Measurements from ENCODE around the gene TRIM15. TPM values are rescaled to one million over a fixed set of nuclear protein-coding genes. Genes with fewer than 3 reads are reported as not detected.

TRIM15 gene
- total and polyA plus RNA-seq, 9 of the 15 experiments (the other 6 are each of a cell fraction or from before 2014, with no cell fraction given): 0.06 to 2.6 (median 0.83) TPM

DNA sequence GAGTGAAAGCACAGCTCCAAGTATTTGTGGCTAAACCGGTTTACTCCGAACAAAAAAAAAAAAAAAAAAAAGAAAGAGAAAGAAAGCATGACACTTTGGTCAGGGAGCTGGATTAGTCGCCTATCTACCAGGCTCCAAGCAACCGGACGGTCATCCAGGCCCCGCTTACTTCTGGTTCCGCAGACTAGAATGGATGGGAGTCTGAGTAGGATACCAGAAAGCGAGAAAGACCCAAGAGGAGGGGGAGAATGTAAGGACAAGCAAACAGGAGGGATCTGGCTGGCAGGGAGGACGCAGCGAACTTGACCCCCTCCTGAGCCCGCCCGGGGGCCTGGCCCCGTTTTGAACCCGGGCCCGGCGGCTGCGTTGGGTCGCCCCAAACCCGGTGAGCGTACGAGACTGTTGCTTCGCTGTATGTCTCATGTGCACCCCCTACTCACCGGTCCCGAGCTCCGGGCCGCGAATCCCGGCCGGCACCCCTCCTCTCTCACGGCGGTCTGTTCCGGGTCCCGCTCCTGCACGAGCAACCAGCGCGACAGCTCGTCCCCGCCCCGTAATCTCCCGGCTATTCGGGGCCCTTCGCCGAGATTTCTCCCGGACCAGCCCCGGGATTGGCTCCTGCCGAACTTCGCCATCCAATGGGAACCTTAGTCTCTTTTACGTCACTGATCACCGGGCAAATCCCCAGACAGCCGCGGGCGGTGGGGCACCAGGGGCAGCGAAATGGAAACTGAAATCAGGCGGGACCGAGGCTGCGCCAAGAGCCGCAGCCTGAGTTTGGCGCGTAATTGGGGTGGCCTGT, 49.7 kb downstream of the TRIM15 start, which contains the start of gene TRIM26:
TSS of gene TRIM26 (minus strand) at position 542 of the 802 bp plus-strand sequence. CDS start 14,303 bp downstream, outside the sequence.
- peaks cover 0 to 10% of the 10 kb centered on the region in 2 experiments; a peak in 2 of 5 replicates for H3K27me3 ChIP-seq (ENCODE audit: control insufficient read depth in 2 of 2, insufficient read depth in 2 of 2, low read length in 2 of 2)
- no peaks in the 10 kb centered on the region for H4K20me1 ChIP-seq (replicated peaks; ENCODE audit: control insufficient read depth, insufficient read depth, low read length)
- 12% methylated on average over 58 of the region's 59 CpGs for WGBS (ENCODE audit: insufficient coverage, low coverage, missing lambda C conversion rate)
- no peak within 1 kb of the TSS for H3K27ac ChIP-seq (ENCODE audit: extremely low read depth, low read depth, low read length)
- BruUV-seq (replicated peaks): TSS peak; percentile 62
- in situ Hi-C loops (cut with MboI) (no loop called here), intact Hi-C loops (cut with micrococcal nuclease) (no loop called here)
- no peaks in the 10 kb centered on the region for H3K79me2 ChIP-seq (ENCODE audit: control insufficient read depth, insufficient read depth, low read length)
- ChIA-PET CTCF (ENCODE audit: low intra/inter-chr PET ratio) (no interaction called here), POLR2A (interaction anchor here (0.6 to 1.0 kb wide), 2 partner anchors 10 to 616 kb away, joined by 3 to 4 read pairs; no protein-coding TSS in a partner anchor)
- peak within 1 kb of the TSS; percentile 40 for H3K4me3 ChIP-seq
- H3K36me3 ChIP-seq (ENCODE audit: control insufficient read depth, insufficient read depth, low read length): no peaks in the 10 kb centered on the region
- no peak for FAIRE-seq
- H3K9ac ChIP-seq (ENCODE audit: insufficient read depth in 1 of 2, low read depth in 2 of 2, low read length in 2 of 2): peak within 1 kb of the TSS; percentile 22 to 66; a peak in 3 of 4 replicates
- H3K4me2 ChIP-seq (ENCODE audit: insufficient read depth, low read length): peak within 1 kb of the TSS; percentile 70
- peak; percentile 82 to 94 (median 88) for DNase-seq (ENCODE audit: extremely low read depth in 1 of 4, low spot score in 3 of 4)
- no peaks in the 10 kb centered on the region for H3K9me3 ChIP-seq (replicated peaks; ENCODE audit: control insufficient read depth, insufficient read depth, low read depth, low read length)
- no peaks in the 10 kb centered on the region for H3K9me1 ChIP-seq (ENCODE audit: control insufficient read depth, insufficient read depth, low read length)
- H3K4me1 ChIP-seq (replicated peaks in 1 of 2; ENCODE audit: control insufficient read depth in 2 of 2, insufficient read depth in 2 of 2, low read length in 2 of 2): peaks cover 0 to 17% of the 10 kb centered on the region in 2 experiments; a peak in 2 of 5 replicates
- peak within 1 kb of the TSS; percentile 81 for H2AFZ ChIP-seq (ENCODE audit: low read depth, low read length)
- ATAC-seq: peak; percentile 98
- no peak for TF ChIP-seq TFE3 (CRISPR knock-in tag; IDR thresholded peaks at IDR 0.05)
- TF ChIP-seq SMC3 (conservative IDR thresholded peaks at IDR 0.05; ENCODE audit: insufficient read depth, low read depth, low read length): no peak
- TF ChIP-seq MAZ (CRISPR knock-in tag; conservative IDR thresholded peaks at IDR 0.05 in 1 of 2, IDR thresholded peaks at IDR 0.05 in 1 of 2): peak in 1 of 2 experiments; percentile 19; a peak in 1 of 4 replicates
- TF ChIP-seq ZNF551 (CRISPR knock-in tag; IDR thresholded peaks at IDR 0.05): no peak
- no peak for TF ChIP-seq POLR2H (tag; IDR thresholded peaks at IDR 0.05; ENCODE audit: low read depth)
- no peak for TF ChIP-seq KDM5B (IDR thresholded peaks at IDR 0.05; ENCODE audit: insufficient replicate concordance, low read depth, low read length)
- peak; percentile 11; the same call in 1 of the 2 replicates for TF ChIP-seq ATF7 (IDR thresholded peaks at IDR 0.05)
- no peak for TF ChIP-seq ZBTB1 (CRISPR knock-in tag; IDR thresholded peaks at IDR 0.05; ENCODE audit: borderline replicate concordance, low read depth)
- TF ChIP-seq CXXC5 (CRISPR knock-in tag; IDR thresholded peaks at IDR 0.05): peak; percentile 29; the same call in 1 of the 2 replicates
- no peak for TF ChIP-seq DMBX1 (CRISPR knock-in tag; IDR thresholded peaks at IDR 0.05; ENCODE audit: borderline replicate concordance)
- no peak for TF ChIP-seq ZFP1 (CRISPR knock-in tag; IDR thresholded peaks at IDR 0.05)
- peak; percentile 67 for TF ChIP-seq NFYB (IDR thresholded peaks at IDR 0.05; ENCODE audit: extremely low read depth, insufficient read length)
- TF ChIP-seq MCM3 (IDR thresholded peaks at IDR 0.05): no peak
- TF ChIP-seq ZEB2 (IDR thresholded peaks at IDR 0.05): no peak
- TF ChIP-seq NRF1 (conservative IDR thresholded peaks at IDR 0.05 in 1 of 2, IDR thresholded peaks at IDR 0.05 in 1 of 2): peak in 1 of 2 experiments; percentile 39; a peak in 2 of 4 replicates
- TF ChIP-seq, protein P1, sequence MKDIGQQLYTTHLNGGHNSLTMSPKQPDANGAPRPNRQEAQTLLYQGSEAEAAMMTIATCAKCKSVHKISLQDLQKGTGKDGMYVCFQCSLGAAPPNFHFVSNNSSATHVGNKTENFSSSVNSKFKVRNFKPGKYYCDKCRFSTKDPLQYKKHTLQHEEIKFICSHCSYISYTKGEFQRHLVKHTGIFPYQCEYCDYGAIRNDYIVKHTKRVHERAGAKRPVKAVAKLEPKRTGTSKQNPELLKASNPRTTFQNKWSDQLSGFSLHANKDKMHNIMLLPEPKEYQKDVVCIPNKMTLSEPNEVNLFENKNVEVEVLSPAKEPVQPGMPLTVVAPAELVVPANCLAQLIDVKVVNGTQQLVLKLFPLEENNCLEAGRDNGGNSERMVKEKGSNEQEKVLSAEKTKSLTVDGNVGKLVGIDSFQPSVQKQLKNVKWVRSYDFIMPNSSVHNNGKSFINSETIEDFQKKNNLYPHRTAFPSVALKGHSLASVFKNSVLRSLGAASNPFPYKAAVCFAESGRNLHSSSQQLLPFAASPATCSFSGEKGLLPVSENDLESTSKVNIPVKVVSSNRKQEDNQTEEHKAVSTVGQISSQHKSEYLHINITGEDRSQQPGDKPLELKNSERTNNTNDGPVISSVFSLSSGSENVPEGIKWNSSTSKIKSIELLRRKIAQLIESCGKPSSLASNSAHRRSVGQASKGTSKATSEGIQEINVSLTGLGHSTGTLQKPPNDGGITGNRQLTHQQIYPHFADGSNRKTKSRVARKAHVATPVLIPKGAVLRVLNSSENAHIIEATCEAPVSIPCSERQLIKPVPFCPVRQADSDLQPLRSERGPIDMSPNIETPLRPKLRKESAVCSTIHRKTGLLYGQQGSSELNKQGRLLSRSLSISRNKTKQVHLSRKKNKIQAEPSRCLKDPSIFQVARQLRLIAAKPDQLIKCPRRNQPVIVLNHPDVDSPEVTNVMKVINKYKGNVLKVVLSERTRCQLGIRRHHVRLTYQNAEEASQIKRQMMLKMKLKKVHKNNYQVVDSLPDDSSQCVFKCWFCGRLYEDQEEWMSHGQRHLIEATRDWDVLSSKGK (CRISPR knock-in tag; IDR thresholded peaks at IDR 0.05): no peak
- TF ChIP-seq ZSCAN32 (CRISPR knock-in tag; IDR thresholded peaks at IDR 0.05): no peak
- no peak for TF ChIP-seq TRIM24 (IDR thresholded peaks at IDR 0.05)

Data from K562 (cell line).